Testis (tissue), 2 donors: ENCODE data around the gene ST8SIA1.

Experiments used
- CTCF ChIP-seq, 3 experiments: fragments of 450-650 bp in 2 of 3; fragments of 200-600 bp in 1 of 3; sonication (generic) in 1 of 3; IDR thresholded peaks; one replicate each; pipeline ENCODE4 v1.5.1; 2016 to 2019; ENCODE audit warnings: antibody characterized with exemption in 3 of 3, mild to moderate bottlenecking in 2 of 3, moderate library complexity in 1 of 3
- POLR2A ChIP-seq: fragments of 450-650 bp; IDR thresholded peaks from one replicate; pipeline ENCODE4 v1.6.1; 2017; ENCODE audit warnings: antibody characterized with exemption, mild to moderate bottlenecking, moderate library complexity

- no peak for TF ChIP-seq POLR2A
- TF ChIP-seq CTCF (IDR thresholded peaks at IDR 0.05): no peak
Observed at GRCh38 chr12:22163594-22163993, 170.9 kb downstream of the ST8SIA1 start.
